ENCODE measurements around the gene PSME3IP1. TPM values are rescaled to one million over a fixed set of nuclear protein-coding genes. Genes with fewer than 3 reads are reported as not detected.

Gene PSME3IP1
- total RNA-seq, 1 experiment from 2014 or later, result 45.6 TPM

DNA sequence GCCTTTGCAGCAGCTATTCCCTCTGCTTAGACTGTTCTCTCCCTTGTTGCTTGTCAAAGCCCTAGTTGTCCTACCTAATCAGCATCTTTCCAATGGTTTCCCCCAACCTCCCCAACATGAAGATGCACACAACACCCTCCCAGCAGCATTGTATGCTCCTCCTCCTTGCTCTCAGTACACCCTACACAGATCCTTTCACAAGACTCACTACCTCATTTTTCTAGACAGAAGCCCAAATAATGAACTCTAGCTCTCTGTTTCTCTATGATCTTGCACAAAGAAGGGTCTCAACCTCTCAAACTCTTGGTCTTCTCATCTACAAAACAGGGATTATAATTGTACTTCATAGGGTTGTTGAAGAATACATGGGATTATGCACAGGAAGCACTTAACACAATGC lies 19.4 kb downstream of the PSME3IP1 start:
- CTCF ChIA-PET, result no interaction called here
- no peak overlapping the region for H3K4me2 ChIP-seq (ENCODE audit: low read length)
- intact Hi-C loops (cut with micrococcal nuclease), result loop anchor here (5.0 kb wide), 1 partner anchor 219 kb away; no protein-coding TSS in a partner anchor
- H3K9me2 ChIP-seq (replicated peaks; ENCODE audit: low read length), result no peaks in the 10 kb centered on the region
- ATAC-seq (no peak), DNase-seq (no peak)
- H3K36me3 ChIP-seq (ENCODE audit: low read depth, low read length), result peaks cover 15% of the 10 kb centered on the region
- H3F3A ChIP-seq (ENCODE audit: low read length, unreplicated experiment), result no peaks in the 10 kb centered on the region
- POLR2A ChIA-PET (ENCODE audit: unreplicated experiment), result no interaction called here
- H2AFZ ChIP-seq (ENCODE audit: low read length), result no peak overlapping the region
- TF ChIP-seq, protein P1, sequence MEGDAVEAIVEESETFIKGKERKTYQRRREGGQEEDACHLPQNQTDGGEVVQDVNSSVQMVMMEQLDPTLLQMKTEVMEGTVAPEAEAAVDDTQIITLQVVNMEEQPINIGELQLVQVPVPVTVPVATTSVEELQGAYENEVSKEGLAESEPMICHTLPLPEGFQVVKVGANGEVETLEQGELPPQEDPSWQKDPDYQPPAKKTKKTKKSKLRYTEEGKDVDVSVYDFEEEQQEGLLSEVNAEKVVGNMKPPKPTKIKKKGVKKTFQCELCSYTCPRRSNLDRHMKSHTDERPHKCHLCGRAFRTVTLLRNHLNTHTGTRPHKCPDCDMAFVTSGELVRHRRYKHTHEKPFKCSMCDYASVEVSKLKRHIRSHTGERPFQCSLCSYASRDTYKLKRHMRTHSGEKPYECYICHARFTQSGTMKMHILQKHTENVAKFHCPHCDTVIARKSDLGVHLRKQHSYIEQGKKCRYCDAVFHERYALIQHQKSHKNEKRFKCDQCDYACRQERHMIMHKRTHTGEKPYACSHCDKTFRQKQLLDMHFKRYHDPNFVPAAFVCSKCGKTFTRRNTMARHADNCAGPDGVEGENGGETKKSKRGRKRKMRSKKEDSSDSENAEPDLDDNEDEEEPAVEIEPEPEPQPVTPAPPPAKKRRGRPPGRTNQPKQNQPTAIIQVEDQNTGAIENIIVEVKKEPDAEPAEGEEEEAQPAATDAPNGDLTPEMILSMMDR (conservative IDR thresholded peaks at IDR 0.05; ENCODE audit: low read depth, low read length), result no peak
- TF ChIP-seq EZH2 (IDR thresholded peaks at IDR 0.05; ENCODE audit: low read length, unreplicated experiment) (no peak), EZH2phosphoT487 (IDR thresholded peaks at IDR 0.05; ENCODE audit: borderline replicate concordance, low read length) (no peak)
- no peaks in the 10 kb centered on the region for H3K4me1 ChIP-seq (ENCODE audit: insufficient read depth, low read length)
- H3K9ac ChIP-seq (ENCODE audit: low read length), result no peak overlapping the region
- H3K9me3 ChIP-seq (ENCODE audit: low read length), result no peaks in the 10 kb centered on the region
- no peaks in the 10 kb centered on the region for H3K79me2 ChIP-seq (ENCODE audit: low read length)
- BruUV-seq (replicated peaks), result no TSS peak
- no peak overlapping the region for H3K27ac ChIP-seq (ENCODE audit: low read length)
- no peaks in the 10 kb centered on the region for H4K20me1 ChIP-seq (ENCODE audit: low read length)
- H3K27me3 ChIP-seq (ENCODE audit: low read length), result no peaks in the 10 kb centered on the region
- H3K4me3 ChIP-seq (ENCODE audit: low read length), result no peak overlapping the region

DNA sequence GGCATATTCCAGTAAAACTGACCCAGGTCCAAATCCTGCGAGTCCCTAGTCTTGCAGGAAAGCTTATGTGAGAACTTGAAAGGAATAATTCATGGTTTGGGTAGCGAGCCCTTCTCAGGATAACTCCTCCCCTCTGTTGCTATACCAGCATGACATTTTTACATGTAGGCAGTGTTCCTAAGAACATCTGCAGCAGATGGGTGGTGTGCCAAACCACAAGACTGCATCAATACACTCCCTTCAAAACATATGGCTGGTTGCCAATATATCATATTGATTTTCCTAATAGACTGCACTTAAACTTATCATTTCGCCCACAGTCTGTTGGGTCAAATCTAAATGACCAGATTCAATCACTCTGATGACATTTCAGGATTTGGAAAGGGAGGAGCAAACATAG lies 19.9 kb downstream of the PSME3IP1 start:
- H3K9me3 ChIP-seq (ENCODE audit: low read length), result no peaks in the 10 kb centered on the region
- peaks cover 15% of the 10 kb centered on the region for H3K36me3 ChIP-seq (ENCODE audit: low read depth, low read length)
- no peaks in the 10 kb centered on the region for H3K79me2 ChIP-seq (ENCODE audit: low read length)
- intact Hi-C loops (cut with micrococcal nuclease), result loop anchor here (5.0 kb wide), 1 partner anchor 219 kb away; no protein-coding TSS in a partner anchor
- POLR2A ChIA-PET (ENCODE audit: unreplicated experiment), result no interaction called here
- no peak overlapping the region for H3K27ac ChIP-seq (ENCODE audit: low read length)
- TF ChIP-seq EZH2phosphoT487 (IDR thresholded peaks at IDR 0.05; ENCODE audit: borderline replicate concordance, low read length), result no peak
- TF ChIP-seq EZH2 (IDR thresholded peaks at IDR 0.05; ENCODE audit: low read length, unreplicated experiment), result no peak
- no peak overlapping the region for H3K4me3 ChIP-seq (ENCODE audit: low read length)
- no peaks in the 10 kb centered on the region for H3K27me3 ChIP-seq (ENCODE audit: low read length)
- H3F3A ChIP-seq (ENCODE audit: low read length, unreplicated experiment), result no peaks in the 10 kb centered on the region
- H2AFZ ChIP-seq (ENCODE audit: low read length), result no peak overlapping the region
- no TSS peak for BruUV-seq (replicated peaks)
- H3K4me2 ChIP-seq (ENCODE audit: low read length), result no peak overlapping the region
- ATAC-seq (no peak), DNase-seq (no peak)
- CTCF ChIA-PET, result no interaction called here
- H3K4me1 ChIP-seq (ENCODE audit: insufficient read depth, low read length), result no peaks in the 10 kb centered on the region
- H4K20me1 ChIP-seq (ENCODE audit: low read length), result no peaks in the 10 kb centered on the region
- H3K9me2 ChIP-seq (replicated peaks; ENCODE audit: low read length), result no peaks in the 10 kb centered on the region
- no peak overlapping the region for H3K9ac ChIP-seq (ENCODE audit: low read length)

DNA sequence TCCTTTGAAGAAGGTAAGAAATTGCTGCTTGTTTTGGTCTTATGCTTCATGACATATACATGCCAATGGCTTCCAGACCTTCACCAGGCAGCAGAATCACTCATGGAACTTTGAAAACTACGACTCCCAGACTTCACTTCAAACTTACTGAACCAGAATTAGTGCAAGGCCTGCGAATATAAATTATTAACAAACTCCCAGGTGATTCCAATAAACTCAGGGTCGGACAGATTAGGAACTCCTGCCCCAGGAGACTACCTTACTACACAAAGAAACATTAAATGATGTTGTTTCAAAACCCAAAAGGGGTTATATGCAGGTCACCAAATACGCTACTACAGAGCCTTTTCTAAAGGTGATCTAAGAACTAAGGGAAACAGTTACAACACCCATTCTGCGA lies 20.4 kb downstream of the PSME3IP1 start:
- Histone ChIP-seq H3F3A (ENCODE audit: low read length, unreplicated experiment) (no peaks in the 10 kb centered on the region), H3K9ac (ENCODE audit: low read length) (no peak overlapping the region), H3K27ac (ENCODE audit: low read length) (no peak overlapping the region), H4K20me1 (ENCODE audit: low read length) (no peaks in the 10 kb centered on the region), H3K9me2 (replicated peaks; ENCODE audit: low read length) (no peaks in the 10 kb centered on the region), H3K79me2 (ENCODE audit: low read length) (no peaks in the 10 kb centered on the region), H3K36me3 (ENCODE audit: low read depth, low read length) (peaks cover 15% of the 10 kb centered on the region), H3K9me3 (ENCODE audit: low read length) (no peaks in the 10 kb centered on the region), H3K4me3 (ENCODE audit: low read length) (no peak overlapping the region), H3K27me3 (ENCODE audit: low read length) (no peaks in the 10 kb centered on the region), H3K4me2 (ENCODE audit: low read length) (no peak overlapping the region), H2AFZ (ENCODE audit: low read length) (no peak overlapping the region), H3K4me1 (ENCODE audit: insufficient read depth, low read length) (no peaks in the 10 kb centered on the region)
- ATAC-seq, result no peak
- TF ChIP-seq, protein P1 (conservative IDR thresholded peaks at IDR 0.05; ENCODE audit: low read depth, low read length), result no peak
- TF ChIP-seq EZH2 (IDR thresholded peaks at IDR 0.05; ENCODE audit: low read length, unreplicated experiment) (no peak), EZH2phosphoT487 (IDR thresholded peaks at IDR 0.05; ENCODE audit: borderline replicate concordance, low read length) (no peak)
- BruUV-seq (replicated peaks), result no TSS peak
- ChIA-PET POLR2A (ENCODE audit: unreplicated experiment) (no interaction called here), CTCF (no interaction called here)
- no peak for DNase-seq
- intact Hi-C loops (cut with micrococcal nuclease), result loop anchor here (5.0 kb wide), 1 partner anchor 218 kb away; no protein-coding TSS in a partner anchor

Data from PC-3 (cell line).